Activated T-cell treated with anti-CD3 and anti-CD28 coated beads, Interleukin-2, amount 50 U/mL, for 4 hours (primary cell): Measurements from ENCODE around the gene SIX3. TPM values are rescaled to one million over a fixed set of nuclear protein-coding genes. Genes with fewer than 3 reads are reported as not detected.

Experiments used
- ATAC-seq, 2 donors: fragments of 200-7000 bp; cut with Tn5 transposase; one replicate each; pipeline ENCODE4 v1.10.0; 2021
- DNase-seq: peaks from one replicate; pipeline ENCODE4 v3.0.0-alpha.2; 2020
- H3K27me3 Mint-ChIP-seq: one replicate; pipeline ENCODE4 v1.8.0; 2021; ENCODE audit warnings: low read depth, mixed read lengths
- H3K36me3 Mint-ChIP-seq: one replicate; pipeline ENCODE4 v1.8.0; 2022; ENCODE audit warnings: mixed read lengths; ENCODE audit not compliant: insufficient read depth
- H3K4me1 Mint-ChIP-seq: one replicate; pipeline ENCODE4 v1.8.0; 2021; ENCODE audit warnings: low read depth, mixed read lengths
- H3K4me3 Mint-ChIP-seq: one replicate; pipeline ENCODE4 v1.8.0; 2021; ENCODE audit warnings: mild to moderate bottlenecking, moderate library complexity, mixed read lengths
- H3K9me3 Mint-ChIP-seq: one replicate; pipeline ENCODE4 v1.8.0; 2021; ENCODE audit warnings: mixed read lengths
- total RNA-seq, 3 donors: library from RNA; stranded (reverse); gene quantifications; one replicate each; pipeline ENCODE4 v1.2.1, GENCODE V29; 2021

The SIX3 gene
- total RNA-seq, 3 donors from 2014 or later, result 0.11 TPM; not detected in 2

DNA sequence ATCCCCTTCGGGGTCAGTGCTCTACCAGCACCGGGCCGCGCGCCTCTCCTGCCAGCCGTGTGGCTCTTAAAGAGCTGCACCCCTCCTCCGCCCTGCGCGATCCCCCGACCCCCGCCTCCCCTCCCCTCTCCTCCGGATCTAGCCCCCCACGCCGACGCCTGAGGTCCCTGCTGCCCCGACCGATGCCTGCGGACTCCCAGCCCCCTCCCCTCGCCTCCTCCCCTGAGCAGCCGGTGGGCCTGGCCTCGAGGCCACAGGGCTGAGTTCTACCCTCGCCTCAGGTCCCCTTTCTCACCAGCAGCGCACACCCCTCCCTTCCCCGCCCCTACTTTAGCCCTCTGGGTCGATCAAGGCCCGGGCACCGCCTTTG is 5.8 kb upstream of the SIX3 start:
- Mint-ChIP-seq H3K4me1 (peaks cover 28% of the 10 kb centered on the region), H3K36me3 (no peaks in the 10 kb centered on the region), H3K4me3 (no peak overlapping the region), H3K9me3 (no peaks in the 10 kb centered on the region), H3K27me3 (peaks cover 83% of the 10 kb centered on the region)
- ATAC-seq (no peak), DNase-seq (no peak)

DNA sequence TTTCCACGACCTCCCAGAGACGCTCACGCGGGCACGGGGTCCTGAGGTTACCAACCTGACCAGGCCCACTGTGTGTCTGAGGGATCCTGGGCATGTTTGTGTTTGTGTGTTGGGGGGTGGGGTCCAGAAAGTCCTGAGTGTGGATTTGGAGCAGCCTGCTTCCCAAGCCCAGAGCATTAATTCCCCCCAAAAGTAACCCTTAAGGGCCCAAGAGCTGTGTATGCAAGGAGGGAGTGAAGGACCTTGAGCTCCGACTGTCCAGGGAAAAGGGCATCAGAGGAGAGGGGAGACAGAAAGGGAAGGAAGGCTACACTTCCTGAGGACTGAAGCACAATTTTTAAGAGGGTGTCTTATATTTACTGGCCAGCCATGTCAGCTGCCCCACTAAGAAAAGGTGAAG is 5.2 kb upstream of the SIX3 start:
- peaks cover 82% of the 10 kb centered on the region for H3K27me3 Mint-ChIP-seq
- no peaks in the 10 kb centered on the region for H3K36me3 Mint-ChIP-seq
- ATAC-seq, result no peak
- DNase-seq, result no peak
- peaks cover 30% of the 10 kb centered on the region for H3K4me1 Mint-ChIP-seq
- H3K4me3 Mint-ChIP-seq, result no peak overlapping the region
- H3K9me3 Mint-ChIP-seq, result no peaks in the 10 kb centered on the region

DNA sequence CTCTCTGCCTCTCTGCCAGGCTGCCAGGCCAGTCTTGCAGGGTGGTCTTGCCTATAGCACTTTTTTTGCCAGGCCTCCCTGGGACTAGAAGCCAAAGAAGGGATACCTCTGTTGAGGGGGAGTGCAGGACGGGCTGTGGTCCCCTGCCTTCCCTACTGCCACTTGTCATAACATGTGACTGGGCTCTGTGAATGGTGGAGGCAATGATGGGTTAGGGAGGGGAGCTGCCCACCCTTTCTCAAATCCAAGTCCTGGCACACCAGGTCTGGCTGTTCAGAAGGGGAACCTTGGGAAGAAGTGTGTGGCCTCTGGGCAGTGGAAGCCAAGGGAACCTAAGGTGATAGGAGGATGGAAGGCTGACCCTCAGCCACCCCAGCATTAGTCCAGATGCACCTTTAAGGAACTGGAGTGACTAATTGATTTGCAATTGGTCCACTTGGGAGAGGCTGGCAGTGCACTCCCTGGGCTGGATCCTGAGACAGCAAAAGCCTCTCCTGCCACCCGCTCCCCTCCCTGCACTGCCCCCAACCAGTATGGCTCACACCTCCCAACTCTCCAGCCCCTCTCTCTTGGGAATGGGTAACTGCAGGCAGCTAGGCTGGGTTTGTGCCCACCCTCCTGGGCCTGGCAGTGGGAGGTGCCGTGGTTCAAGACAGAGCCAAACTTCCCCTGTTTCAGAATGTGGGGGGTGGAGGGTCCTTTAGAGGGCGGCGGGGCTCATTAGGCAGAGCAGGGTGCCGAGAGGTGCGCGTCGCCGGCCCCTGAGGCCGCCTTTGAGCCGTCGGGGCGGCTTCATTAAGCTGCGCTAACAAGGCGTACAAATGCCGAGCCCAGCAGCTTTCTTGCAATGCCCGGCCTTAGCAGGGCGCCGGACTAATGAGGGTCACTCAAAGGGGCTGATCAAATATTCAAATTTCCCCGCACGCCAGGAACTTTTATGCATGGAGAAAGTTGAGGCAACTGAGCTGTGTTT is 4.5 kb upstream of the SIX3 start:
- H3K9me3 Mint-ChIP-seq, result no peaks in the 10 kb centered on the region
- no peaks in the 10 kb centered on the region for H3K36me3 Mint-ChIP-seq
- H3K27me3 Mint-ChIP-seq, result peaks cover 82% of the 10 kb centered on the region
- peaks cover 34% of the 10 kb centered on the region for H3K4me1 Mint-ChIP-seq
- no peak overlapping the region for H3K4me3 Mint-ChIP-seq
- DNase-seq (no peak), ATAC-seq (no peak)

DNA sequence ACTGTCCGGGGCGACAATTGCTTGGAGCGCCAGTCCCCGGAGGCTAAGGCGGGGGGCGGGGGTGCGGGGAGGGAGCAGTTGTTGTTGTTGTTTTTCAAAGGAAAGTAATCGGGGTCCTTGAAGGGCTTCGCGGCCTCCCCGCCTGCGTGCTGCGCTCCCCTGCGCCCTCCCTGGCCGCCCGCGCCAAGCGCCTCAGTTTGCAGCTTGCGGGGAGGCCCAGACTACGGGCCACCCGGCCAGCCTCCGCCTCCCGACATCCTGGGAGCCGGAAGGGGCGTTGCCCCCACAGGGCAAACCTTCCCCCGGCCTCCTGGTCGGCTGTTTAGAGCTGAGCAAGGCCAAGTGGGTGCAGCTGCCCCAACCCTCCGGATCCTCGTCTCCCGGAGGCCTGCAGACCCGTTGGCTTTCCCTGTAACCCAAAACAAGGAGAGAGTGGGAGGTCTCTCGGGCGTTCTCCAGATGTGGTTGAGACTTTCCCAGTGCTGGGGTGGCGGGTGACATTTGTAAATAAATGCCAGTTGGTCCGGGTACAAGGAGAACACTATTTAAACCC is 3.7 kb upstream of the SIX3 start:
- DNase-seq, result no peak

DNA sequence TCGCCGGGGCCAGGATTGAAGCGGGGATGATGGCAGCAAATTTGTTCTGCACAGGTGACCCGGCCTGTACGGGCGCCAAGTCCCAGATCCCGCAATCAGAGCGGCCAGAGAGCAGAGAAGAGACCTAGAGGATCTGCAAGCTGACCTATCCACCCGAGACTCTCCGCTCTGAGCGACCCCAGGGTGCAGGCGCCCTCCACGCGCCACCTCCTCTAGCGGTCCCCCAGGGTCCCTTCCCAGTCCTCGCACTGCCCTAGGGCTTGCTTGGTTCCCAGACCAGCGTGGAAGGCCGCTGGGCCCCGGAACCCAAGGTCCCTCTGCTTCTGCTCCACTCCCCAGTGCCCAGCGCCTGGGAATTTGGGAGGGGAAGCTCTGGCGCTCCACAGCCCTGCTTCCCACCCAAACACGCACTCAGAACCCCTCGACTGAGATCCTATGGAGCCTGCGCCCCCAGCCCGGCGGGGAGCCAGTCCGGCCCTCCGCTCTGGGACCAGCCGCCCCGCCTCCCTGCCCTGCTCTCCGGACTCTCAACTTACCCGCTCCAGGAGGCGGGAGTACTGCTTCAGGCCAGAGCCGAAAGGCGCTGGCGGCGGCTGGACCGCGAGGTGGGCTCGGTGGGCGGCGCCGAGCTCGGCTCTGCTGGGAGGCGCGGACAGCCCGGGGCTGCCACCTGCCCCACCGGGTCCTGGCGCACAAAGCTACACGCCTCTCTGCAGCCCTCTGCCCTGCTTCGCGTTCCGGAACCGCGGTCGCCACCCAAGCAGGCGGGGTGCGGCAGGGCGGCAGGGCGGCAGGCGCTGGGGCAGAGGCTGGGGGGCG is 3.0 kb upstream of the SIX3 start:
- DNase-seq (no peak), ATAC-seq (peak in 1 of 2 donors; percentile 8)
- Mint-ChIP-seq H3K9me3 (no peaks in the 10 kb centered on the region), H3K4me1 (peaks cover 43% of the 10 kb centered on the region), H3K36me3 (no peaks in the 10 kb centered on the region), H3K27me3 (peaks cover 80% of the 10 kb centered on the region), H3K4me3 (no peak overlapping the region)

More for the DNA sequence above, 3.7 kb upstream of the SIX3 start:
- peak; percentile 26 to 34 for ATAC-seq
- Mint-ChIP-seq H3K36me3 (no peaks in the 10 kb centered on the region), H3K4me1 (peaks cover 40% of the 10 kb centered on the region), H3K27me3 (peaks cover 80% of the 10 kb centered on the region), H3K9me3 (no peaks in the 10 kb centered on the region), H3K4me3 (no peak overlapping the region)

DNA sequence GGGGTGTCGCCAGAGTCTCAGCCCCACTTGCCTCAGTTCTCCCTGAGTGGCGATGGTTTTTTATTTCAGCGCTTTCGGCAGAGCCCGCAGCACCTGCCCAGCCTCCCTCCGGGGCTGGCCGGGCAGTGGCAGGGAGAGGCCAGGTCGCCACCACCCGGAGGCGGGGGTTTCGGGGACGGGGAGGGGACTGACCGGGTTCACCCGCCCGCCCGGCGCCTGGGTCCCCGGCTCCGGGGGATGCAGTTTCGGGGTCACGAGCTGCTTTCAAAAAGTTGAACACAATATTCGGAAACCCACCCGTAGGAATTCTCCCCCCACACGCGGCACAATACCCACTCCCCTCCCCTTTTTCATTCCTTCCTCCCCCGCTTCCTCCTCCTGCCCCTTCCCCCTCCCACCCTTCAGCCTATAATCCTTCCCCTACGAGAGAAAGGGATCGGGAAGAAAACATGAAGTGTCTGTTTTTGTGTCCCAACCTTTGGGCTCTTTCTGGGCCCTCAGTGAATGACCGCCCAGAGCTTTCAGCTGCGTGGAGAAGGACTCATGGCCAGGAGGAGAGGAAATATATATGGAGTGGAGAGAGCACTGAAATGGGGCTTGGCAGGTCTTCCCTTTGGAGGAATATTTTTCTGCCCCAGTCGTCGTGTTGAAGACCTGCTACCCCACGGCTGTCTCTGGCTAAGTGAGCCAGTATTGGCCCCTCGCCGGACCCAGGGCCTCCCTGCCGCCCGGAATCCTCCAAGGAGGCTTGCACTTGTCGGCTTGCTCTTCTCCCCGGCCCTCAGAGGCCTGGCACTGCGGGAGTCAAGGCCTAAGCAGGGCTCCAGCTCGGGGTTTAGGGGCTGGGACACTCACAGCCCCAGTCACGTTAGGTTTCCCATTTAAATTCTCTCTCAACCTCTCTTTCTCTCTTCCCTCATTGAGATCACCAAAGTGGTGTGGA is 2.1 kb upstream of the SIX3 start:
- Mint-ChIP-seq H3K27me3 (peaks cover 80% of the 10 kb centered on the region), H3K36me3 (no peaks in the 10 kb centered on the region), H3K4me1 (peaks cover 41% of the 10 kb centered on the region), H3K9me3 (no peaks in the 10 kb centered on the region), H3K4me3 (no peak overlapping the region)
- DNase-seq, result no peak
- no peak for ATAC-seq

DNA sequence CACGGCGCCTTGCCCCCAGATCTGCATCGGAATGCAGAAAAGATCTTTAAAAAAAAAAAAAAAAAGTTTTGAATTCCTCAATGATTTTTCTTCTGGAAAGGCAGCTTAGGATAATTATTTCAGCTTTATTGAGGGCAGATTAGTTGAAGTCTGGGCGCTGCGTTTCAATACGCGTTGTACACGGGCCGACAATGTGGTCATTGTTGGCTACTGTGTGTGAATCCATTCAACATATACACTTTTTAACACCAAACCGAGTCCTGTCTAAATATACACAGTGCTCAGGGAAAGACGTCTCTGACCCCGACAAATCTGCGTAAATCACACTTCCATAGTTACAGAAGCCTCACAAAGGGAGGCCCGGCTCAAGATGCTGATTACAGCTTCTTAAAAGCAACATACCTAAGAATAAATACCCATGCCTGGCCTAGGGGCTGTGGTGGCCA is 1.4 kb upstream of the SIX3 start:
- Mint-ChIP-seq H3K4me1 (peaks cover 46% of the 10 kb centered on the region), H3K36me3 (no peaks in the 10 kb centered on the region), H3K9me3 (no peaks in the 10 kb centered on the region), H3K27me3 (peaks cover 79% of the 10 kb centered on the region), H3K4me3 (no peak overlapping the region)
- no peak for ATAC-seq
- DNase-seq, result no peak

DNA sequence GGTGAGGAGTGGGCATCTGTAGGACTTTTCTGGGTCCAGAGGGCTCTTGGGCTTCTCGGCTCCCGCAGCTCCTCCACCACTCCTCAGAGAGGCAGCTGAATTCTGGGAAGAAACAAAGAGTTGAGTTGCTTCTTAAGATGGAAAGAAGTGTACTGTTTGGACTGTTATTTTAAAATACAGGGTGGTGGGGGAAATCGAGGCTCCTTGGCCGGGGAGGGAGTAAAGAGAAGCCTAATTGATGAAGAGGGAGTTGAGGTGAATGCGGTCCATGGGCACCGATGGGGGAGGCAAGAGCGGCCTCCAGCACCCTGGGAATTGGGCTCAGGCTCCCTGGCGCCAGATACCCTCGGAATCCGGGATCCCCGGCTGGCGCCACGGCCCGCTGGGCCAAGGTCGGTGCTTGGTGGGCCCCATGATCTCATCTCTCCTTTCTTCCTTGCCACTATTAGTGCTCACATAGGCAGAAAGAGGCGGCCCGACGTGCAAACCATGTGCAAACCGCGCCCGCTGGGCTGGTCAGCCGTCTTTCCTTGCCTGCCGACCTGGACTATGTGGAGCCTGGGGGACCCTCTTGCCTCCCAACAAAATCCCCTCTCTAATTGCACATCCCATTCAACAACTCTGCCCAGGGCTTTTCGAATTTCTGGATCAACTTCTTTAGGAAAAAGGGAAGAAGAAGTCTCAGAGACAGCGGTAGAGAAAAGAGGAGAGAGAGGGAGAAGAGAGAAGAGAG is 604 bp upstream of the SIX3 start:
- Mint-ChIP-seq H3K36me3 (no peaks in the 10 kb centered on the region), H3K4me1 (peaks cover 48% of the 10 kb centered on the region), H3K27me3 (peaks cover 79% of the 10 kb centered on the region), H3K4me3 (peak overlapping the region; percentile 77), H3K9me3 (no peaks in the 10 kb centered on the region)
- DNase-seq (no peak), ATAC-seq (no peak)

DNA sequence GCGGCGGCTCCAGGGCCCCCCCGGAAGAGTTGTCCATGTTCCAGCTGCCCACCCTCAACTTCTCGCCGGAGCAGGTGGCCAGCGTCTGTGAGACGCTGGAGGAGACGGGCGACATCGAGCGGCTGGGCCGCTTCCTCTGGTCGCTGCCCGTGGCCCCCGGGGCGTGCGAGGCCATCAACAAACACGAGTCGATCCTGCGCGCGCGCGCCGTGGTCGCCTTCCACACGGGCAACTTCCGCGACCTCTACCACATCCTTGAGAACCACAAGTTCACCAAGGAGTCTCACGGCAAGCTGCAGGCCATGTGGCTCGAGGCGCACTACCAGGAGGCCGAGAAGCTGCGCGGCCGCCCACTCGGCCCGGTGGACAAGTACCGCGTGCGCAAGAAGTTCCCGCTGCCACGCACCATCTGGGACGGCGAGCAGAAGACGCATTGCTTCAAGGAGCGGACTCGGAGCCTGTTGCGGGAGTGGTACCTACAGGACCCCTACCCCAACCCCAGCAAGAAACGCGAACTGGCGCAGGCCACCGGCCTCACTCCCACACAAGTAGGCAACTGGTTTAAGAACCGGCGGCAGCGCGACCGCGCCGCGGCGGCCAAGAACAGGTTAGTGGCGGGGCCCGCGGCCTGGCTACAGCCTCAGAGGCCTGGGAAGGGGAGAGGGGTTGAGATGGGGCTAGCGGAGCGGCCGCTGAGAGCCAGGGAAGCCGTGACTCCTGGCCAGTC is 965 bp downstream of the SIX3 start:
- Mint-ChIP-seq H3K36me3 (no peaks in the 10 kb centered on the region), H3K27me3 (peaks cover 75% of the 10 kb centered on the region), H3K4me1 (peaks cover 44% of the 10 kb centered on the region), H3K4me3 (peak overlapping the region; percentile 58), H3K9me3 (no peaks in the 10 kb centered on the region)
- ATAC-seq (peak in 1 of 2 donors; percentile 10), DNase-seq (no peak)

DNA sequence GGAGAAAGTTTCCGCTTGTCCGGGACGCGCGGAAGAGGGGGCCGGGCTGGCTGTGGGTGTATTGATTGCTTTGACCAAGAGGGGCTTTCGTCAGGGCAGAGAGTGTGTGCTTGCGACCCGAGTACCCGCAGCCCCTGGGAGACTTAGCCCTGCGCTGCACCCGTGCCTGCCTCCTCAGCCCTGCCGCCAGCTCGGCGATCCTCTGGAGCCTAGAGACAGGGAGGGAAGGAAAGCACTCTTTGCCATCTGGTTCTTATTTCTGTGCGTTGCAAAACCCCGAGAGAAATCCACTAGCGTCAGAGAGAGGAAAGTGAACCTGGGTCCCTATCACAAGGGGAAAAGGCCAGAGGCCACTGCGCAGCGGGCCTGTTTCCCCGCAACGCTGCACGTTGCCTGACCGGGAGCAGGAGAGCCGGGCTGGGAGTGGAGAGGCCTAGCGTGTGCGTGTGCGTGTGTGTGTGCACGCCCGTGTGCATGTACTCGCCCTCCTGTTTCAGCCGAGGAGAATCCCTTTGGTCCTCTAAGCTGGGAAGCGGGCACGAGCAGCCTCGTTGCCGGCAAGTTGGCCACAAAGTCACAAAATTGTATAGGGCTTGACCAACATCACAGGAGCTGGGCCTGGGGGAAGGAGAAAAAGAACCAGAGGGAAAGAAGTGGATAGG is 1.7 kb downstream of the SIX3 start:
- Mint-ChIP-seq H3K9me3 (no peaks in the 10 kb centered on the region), H3K4me1 (peaks cover 42% of the 10 kb centered on the region), H3K27me3 (peaks cover 78% of the 10 kb centered on the region), H3K4me3 (peak overlapping the region; percentile 7), H3K36me3 (no peaks in the 10 kb centered on the region)
- DNase-seq, result no peak
- ATAC-seq, result no peak

DNA sequence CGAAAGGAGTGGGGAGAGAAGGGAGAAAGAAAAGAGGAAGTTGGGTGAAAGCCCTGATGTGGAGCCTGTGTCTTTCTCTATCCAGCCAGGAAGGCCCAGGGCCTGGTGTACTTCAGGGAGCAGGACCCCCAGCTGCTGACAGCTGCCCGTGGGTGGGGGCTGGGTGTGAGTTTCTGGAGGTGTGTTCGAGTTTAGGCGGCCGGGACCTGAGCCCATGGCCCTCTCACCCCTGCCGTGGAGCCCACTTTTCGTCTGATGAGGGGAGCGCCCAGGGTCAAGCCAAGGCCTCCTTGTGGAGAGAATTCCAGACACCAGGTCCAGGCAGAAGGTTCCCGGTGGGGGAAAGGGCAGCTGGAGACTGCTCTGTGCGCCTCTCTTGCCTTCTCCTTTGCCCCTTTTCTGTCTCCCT is 2.2 kb downstream of the SIX3 start:
- DNase-seq (no peak), ATAC-seq (no peak)
- no peaks in the 10 kb centered on the region for H3K36me3 Mint-ChIP-seq
- no peak overlapping the region for H3K4me3 Mint-ChIP-seq
- peaks cover 42% of the 10 kb centered on the region for H3K4me1 Mint-ChIP-seq
- H3K9me3 Mint-ChIP-seq, result no peaks in the 10 kb centered on the region
- peaks cover 76% of the 10 kb centered on the region for H3K27me3 Mint-ChIP-seq
